K562 (cell line): ENCODE results near the gene KRT6C.

Source experiments
- EP300 ChIP-seq: IDR thresholded peaks from 2 replicates; pipeline ENCODE4 v1.6.1; 2012; ENCODE audit warnings: low read length, improper control_type of control experiment
- GATAD2A ChIP-seq: fragments of 450-650 bp; IDR thresholded peaks from 2 replicates; pipeline ENCODE4 v1.6.1; 2017
- LARP7 ChIP-seq: fragments of 450-650 bp; IDR thresholded peaks from 2 replicates; pipeline ENCODE4 v1.6.1; 2016
- NFIC ChIP-seq: fragments of 450-650 bp; IDR thresholded peaks from 2 replicates; pipeline ENCODE4 v1.6.1; 2017; ENCODE audit warnings: mild to moderate bottlenecking, inconsistent platforms
- NR4A1 ChIP-seq, 2 experiments: fragments of 250-450 bp in 1 of 2; fragments of 450-650 bp in 1 of 2; sonication (Bioruptor Pico) in 1 of 2; IDR thresholded peaks; 2 replicates each; pipeline versions ENCODE4 v1.4.0 to v1.6.1; 2016 to 2020; ENCODE audit warnings: mild to moderate bottlenecking in 2 of 2, missing compliant biosample characterization in 1 of 2, missing genetic modification characterization in 1 of 2, moderate library complexity in 1 of 2
- POLR2AphosphoS5 ChIP-seq: IDR thresholded peaks from 2 replicates; pipeline ENCODE4 v1.6.1; 2011; ENCODE audit warnings: mild to moderate bottlenecking, low read depth, low read length, moderate library complexity; ENCODE audit not compliant: control insufficient read depth, insufficient read depth
- PRMT5 ChIP-seq: sonication (generic); formaldehyde crosslinking; IDR thresholded peaks from 2 replicates; pipeline ENCODE4 v1.5.0; 2020; ENCODE audit warnings: missing genetic modification reagents
- RCOR1 ChIP-seq, 2 experiments: IDR thresholded peaks; 2 replicates each; pipeline ENCODE4 v1.6.1; 2012; ENCODE audit warnings: low read depth in 2 of 2, low read length in 2 of 2, borderline replicate concordance in 1 of 2, improper control_type of control experiment in 1 of 2
- RFX5 ChIP-seq: IDR thresholded peaks from 2 replicates; pipeline ENCODE4 v1.6.1; 2011; ENCODE audit warnings: low read depth, mild to moderate bottlenecking, improper control_type of control experiment, low read length
- TF ChIP-seq, protein P1 (sequence below), 3 experiments: IDR thresholded peaks in 2 of 3; conservative IDR thresholded peaks in 1 of 3; 2 replicates each; pipeline ENCODE4 v1.5.1; 2011 to 2012; ENCODE audit warnings: low read length in 3 of 3, mild to moderate bottlenecking in 3 of 3, control low read depth in 2 of 3, improper control_type of control experiment in 1 of 3, inconsistent platforms in 1 of 3, low read depth in 1 of 3, mixed read lengths in 1 of 3, moderate library complexity in 1 of 3; ENCODE audit not compliant: insufficient read depth in 2 of 3
- TF ChIP-seq, protein P2 (sequence below), 2 experiments: IDR thresholded peaks; 2 replicates each; pipeline ENCODE4 v1.6.1; 2011; ENCODE audit warnings: borderline replicate concordance in 1 of 2, control low read depth in 1 of 2, low read depth in 1 of 2, low read length in 1 of 2, mild to moderate bottlenecking in 1 of 2, mixed read lengths in 1 of 2, moderate library complexity in 1 of 2; ENCODE audit not compliant: insufficient read depth in 1 of 2, insufficient read length in 1 of 2, poor library complexity in 1 of 2, severe bottlenecking in 1 of 2; ENCODE audit errors: extremely low read depth in 1 of 2

DNA sequence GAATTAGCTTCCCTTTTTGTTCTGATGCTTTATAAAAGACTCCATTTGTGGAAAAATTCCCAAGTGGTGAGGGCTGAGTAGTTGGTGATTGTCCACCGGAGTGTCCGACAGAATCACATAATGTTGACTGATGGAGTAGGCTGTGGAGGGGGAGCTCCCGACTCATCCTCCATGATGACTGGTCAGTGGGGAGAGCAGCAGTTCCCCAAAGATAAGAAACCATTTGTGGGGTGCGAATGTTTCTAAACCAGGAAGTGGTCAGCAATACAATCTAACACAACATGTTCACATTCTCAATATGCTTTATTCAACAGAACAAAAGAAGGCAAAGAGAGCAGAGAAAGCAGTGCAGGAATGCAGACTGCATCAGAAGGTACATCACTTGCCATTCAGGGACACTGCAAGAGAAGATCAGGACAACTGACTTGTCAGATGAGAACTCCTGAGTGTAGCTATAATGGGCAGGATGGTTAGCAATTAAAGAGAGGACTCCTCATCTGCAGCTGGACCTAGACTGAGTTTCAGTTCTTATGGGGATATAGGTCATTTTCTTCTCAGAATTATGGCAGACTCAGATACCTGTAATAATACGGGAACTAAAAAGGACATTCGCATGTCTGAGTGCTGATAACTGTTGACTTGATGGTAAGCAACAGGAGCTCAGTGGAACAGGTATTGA, 27.1 kb downstream of the KRT6C start:
- TF ChIP-seq, protein P1, sequence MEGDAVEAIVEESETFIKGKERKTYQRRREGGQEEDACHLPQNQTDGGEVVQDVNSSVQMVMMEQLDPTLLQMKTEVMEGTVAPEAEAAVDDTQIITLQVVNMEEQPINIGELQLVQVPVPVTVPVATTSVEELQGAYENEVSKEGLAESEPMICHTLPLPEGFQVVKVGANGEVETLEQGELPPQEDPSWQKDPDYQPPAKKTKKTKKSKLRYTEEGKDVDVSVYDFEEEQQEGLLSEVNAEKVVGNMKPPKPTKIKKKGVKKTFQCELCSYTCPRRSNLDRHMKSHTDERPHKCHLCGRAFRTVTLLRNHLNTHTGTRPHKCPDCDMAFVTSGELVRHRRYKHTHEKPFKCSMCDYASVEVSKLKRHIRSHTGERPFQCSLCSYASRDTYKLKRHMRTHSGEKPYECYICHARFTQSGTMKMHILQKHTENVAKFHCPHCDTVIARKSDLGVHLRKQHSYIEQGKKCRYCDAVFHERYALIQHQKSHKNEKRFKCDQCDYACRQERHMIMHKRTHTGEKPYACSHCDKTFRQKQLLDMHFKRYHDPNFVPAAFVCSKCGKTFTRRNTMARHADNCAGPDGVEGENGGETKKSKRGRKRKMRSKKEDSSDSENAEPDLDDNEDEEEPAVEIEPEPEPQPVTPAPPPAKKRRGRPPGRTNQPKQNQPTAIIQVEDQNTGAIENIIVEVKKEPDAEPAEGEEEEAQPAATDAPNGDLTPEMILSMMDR (IDR thresholded peaks at IDR 0.05 in 2 of 3, conservative IDR thresholded peaks at IDR 0.05 in 1 of 3; ENCODE audit: insufficient read depth in 2 of 3, low read depth in 1 of 3, low read length in 3 of 3): no peak
- TF ChIP-seq RFX5 (no peak), PRMT5 (CRISPR knock-in tag) (no peak), NFIC (no peak), EP300 (no peak), POLR2AphosphoS5 (no peak), LARP7 (no peak), NR4A1 (CRISPR knock-in tag; IDR thresholded peaks at IDR 0.05) (no peak), NR4A1 (tag; IDR thresholded peaks at IDR 0.05) (no peak), GATAD2A (no peak), RCOR1 (IDR thresholded peaks at IDR 0.05; ENCODE audit: borderline replicate concordance in 1 of 2, low read depth in 2 of 2, low read length in 2 of 2) (no peak)
- TF ChIP-seq, protein P2, sequence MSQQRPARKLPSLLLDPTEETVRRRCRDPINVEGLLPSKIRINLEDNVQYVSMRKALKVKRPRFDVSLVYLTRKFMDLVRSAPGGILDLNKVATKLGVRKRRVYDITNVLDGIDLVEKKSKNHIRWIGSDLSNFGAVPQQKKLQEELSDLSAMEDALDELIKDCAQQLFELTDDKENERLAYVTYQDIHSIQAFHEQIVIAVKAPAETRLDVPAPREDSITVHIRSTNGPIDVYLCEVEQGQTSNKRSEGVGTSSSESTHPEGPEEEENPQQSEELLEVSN (IDR thresholded peaks at IDR 0.05; ENCODE audit: borderline replicate concordance in 1 of 2, extremely low read depth in 1 of 2, insufficient read depth in 1 of 2, insufficient read length in 1 of 2, low read depth in 1 of 2, low read length in 1 of 2, poor library complexity in 1 of 2, severe bottlenecking in 1 of 2): no peak
